NCI-H187 (cell line): ENCODE data around the gene MRLN.
"Not testable (repeated sequence)": the region's sequence is repeated elsewhere in the genome, so short reads cannot be mapped to it uniquely, and the experiment has no call there.

Source experiments
- DNase-seq, 2 experiments: peaks; one replicate each; lab custom pipeline; 2025; lab: John Stamatoyannopoulos, UW

Gene MRLN

GRCh38 chr10:59753267-59753666, at the start of gene MRLN:
Gene MRLN, minus strand, starts transcription at chr10:59753455.
- no peak for DNase-seq

- no peak for DNase-seq
These were observed 47.9 kb upstream of the MRLN start for GRCh38 chr10:59801171-59801570.

DNA sequence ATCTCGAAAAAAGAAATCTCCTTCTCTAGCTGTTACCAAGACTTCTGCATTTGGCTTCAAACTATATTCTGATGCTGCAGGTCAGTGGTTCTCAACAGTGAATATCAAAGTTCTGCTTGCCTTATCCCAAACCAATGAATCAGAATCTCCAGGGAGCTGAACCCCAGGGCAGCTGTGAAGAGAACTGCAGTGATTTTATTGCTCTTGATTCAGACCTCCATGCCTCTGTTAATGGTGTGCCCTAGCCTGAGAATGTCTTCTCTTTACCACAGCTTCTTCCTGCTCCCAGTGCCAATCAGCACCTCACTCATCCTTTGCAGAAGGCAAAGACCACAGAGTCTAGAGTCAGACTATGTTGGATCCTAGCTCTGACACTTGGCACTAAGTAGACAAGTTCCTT, 46.2 kb upstream of the MRLN start:
- no peak for DNase-seq

- DNase-seq = no peak
These were observed 40.7 kb upstream of the MRLN start for GRCh38 chr10:59793919-59794318.

DNA sequence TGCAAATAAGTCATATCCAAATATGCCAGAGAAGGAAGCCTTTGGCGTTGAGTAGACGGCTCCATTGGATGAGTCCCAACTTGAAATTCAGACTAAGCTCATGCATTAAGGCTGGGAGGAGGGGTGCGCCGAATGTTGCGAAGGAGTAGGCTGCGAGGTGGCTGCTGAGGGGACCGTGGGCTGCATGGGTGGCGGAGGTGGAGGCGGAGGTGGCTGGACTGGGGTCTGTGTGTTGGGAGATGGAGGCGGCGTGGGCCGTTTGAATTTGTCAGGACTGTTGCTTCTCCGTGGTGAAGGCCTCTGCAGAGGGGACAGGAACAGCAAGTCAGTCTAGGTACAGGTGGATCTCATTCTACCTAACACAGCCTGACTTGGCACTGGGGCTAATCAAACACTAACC, 39.6 kb upstream of the MRLN start:
- no peak for DNase-seq

DNA sequence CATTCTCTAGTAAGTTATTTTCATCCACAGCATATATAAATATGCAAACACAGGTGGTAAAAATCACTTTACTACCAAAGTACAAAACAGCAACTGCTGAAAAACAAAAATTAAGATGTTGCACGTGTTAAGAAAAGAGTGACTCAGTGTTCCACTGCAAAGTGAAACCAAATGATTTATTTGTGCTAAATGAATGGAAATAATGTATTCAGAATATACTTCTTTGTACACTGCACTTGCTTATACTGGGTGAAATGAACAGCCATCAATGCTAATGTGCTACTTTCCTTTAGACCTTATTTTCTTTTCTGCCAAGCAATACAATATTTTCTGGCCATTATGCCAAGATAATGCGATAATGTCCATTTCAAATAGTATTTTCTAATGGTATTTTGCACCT, 38.3 kb upstream of the MRLN start:
- DNase-seq = no peak

DNA sequence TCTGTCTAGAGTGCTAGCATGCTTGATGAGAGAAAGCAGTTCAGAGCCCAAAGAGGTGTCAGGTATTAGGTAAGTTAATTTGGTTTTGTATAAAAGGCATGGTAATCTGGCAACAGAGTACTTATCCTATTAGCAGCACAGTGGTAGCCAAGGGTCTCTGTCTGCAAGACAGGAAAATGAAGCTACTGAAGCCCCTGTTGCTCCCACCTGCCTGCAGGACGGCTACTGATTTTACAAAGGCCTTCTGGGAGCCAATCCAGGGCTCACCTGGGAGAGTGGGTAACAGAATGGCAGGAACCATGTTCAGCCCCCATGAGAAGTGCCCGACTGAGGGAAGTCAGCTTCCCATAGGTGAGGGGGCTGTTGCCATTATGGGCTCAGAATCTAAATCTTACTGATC, 36.8 kb upstream of the MRLN start:
- DNase-seq = not testable (repeated sequence)

DNA sequence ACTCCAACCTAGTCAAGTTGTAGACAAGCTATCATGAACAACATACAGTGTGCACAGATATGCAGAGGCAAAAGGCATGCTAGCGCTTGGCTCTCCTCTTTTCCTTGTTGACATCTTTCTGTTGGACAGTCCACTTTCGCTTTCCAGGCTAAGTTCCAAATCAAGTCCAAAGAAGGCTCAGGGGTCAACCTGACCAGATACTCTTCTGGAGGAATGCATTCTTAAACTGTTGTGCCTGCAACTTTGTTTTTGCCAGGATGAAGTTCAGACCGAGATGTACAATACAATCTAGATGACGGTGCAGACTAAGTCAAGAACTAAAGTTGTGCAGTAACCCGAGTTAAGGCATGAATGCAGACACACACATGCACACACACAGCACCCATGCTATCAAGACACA, 35.7 kb upstream of the MRLN start:
- not testable (repeated sequence) for DNase-seq

GRCh38 chr10:59787032-59787431, 33.8 kb upstream of the MRLN start:
- not testable (repeated sequence) for DNase-seq

DNA sequence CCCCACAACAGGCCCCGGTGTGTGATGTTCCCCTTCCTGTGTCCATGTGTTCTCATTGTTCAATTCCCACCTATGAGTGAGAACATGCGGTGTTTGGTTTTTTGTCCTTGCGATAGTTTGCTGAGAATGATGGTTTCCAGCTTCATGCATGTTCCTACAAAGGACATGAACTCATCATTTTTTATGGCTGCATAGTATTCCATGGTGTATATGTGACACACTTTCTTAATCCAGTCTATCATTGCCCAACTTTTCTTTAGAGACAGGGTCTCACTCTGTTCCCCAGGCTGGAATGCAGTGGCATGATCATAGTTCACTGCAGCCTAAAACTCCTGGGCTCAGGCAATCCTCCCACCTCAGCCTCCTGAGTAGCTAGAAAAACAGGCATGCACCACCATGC, 32.2 kb upstream of the MRLN start:
- DNase-seq = not testable (repeated sequence)

GRCh38 chr10:59781511-59781910, 28.3 kb upstream of the MRLN start:
- DNase-seq = no peak

DNA sequence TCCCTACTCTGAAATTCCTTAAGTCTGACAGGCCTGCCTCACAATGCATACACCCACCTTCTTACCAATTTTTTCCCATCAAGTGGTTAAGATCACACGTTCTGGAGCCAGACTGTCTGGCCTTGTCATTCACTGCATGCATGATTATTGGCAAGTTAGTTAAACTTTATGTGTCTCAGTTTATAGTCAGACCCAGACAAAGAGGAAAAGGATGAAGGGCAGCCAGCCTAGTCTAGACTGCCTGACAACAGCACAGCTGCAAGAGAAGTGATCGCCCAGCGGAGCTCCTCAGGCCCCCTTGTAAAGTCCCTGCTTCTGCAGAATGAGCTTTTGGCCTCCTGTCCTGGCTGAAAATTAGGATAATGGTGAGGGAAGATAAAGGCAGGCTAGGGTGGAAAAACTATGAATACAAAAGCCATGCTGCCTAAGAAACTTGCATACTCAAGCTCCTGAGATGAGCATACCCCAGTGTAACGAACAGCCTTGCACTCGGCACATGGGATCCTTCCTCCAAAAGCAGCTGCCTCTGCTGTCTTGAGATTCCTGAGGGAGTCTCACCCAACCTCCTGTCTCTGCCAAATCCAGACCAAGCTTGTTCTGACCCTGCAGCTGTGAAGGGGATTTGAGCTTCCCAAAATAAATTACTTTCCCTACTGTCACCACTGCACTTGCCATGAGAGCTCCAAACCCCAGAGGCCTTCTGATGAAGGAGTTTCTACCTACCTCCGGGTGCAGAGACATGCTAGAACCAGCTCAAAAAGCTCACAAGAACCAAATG, 26.7 kb upstream of the MRLN start:
- DNase-seq = no peak

- DNase-seq = no peak
These were observed 21.2 kb upstream of the MRLN start for GRCh38 chr10:59774451-59774850.

DNA sequence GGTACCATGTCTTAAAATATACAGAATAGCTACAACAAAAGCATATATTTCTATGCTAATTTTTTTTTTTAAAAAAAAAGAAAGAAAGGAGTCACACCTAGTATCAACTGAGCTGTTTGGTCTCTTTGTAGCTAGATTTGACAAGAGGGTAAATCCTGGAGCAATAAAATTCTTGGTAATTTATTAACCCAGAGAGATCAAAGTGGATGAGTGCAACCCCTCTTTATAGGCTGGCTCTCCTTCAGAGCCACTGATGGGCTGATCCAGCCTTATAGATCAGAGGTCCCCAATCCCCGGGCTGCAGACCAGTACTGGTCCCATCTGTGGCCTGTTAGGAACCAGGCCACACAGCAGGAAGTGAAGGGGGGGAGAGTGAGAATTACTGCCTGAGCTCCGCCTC, 19.8 kb upstream of the MRLN start:
- DNase-seq = no peak

DNA sequence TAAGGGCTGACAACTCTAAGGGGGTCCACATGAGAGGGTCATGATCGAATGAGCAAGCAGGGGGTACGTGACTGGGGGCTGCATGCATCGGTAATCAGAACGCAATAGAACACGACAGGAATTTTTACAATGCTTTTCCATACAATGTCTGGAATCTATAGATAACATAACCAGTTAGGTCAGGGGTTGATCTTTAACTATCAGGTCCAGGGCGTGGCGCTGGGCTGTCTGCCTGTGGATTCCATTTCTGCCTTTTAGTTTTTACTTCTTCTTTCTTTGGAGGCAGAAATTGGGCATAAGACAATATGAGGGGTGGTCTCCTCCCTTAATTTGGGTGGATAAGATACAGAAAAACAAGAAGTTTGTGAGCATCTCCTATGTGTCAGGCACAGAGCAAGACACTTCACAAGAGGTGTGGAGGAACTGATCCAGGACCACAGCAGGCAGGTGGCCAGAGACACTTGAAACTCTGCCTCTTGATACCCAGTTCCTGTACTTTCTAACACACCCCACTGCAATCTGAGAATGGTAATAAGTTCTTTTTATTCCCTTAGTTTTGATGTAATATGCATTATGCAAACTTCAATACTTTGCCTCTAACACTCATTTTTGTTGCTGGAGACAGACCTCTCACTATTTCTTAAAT, 18.0 kb upstream of the MRLN start:
- DNase-seq = no peak

DNA sequence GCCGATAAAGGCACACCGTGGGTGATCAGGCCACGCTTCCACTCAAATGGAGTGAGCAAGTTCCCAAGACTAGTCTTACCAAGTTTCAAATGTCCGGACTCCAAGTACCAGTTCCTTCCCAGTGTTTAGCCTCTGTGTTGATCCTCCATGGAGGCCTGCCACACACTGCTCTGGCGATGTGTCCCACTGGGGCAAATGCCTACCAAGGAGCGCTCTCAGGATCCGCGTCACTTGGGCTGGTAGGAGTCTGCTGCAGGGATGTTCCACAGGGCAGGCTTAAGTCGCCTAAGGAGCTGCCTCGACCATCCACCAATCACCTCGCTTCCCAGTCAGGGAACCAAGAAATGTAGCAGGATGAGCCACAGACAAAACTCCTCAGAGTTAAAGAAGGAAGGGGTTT, 17.4 kb upstream of the MRLN start:
- no peak for DNase-seq

GRCh38 chr10:59762505-59762904, 9.2 kb upstream of the MRLN start:
- DNase-seq = no peak

- DNase-seq = no peak
These were observed 4.7 kb upstream of the MRLN start for GRCh38 chr10:59757966-59758365.

GRCh38 chr10:59754951-59755350, 1.7 kb upstream of the MRLN start:
- DNase-seq = no peak

GRCh38 chr10:59752278-59752940, 846 bp downstream of the MRLN start:
- DNase-seq = no peak

DNA sequence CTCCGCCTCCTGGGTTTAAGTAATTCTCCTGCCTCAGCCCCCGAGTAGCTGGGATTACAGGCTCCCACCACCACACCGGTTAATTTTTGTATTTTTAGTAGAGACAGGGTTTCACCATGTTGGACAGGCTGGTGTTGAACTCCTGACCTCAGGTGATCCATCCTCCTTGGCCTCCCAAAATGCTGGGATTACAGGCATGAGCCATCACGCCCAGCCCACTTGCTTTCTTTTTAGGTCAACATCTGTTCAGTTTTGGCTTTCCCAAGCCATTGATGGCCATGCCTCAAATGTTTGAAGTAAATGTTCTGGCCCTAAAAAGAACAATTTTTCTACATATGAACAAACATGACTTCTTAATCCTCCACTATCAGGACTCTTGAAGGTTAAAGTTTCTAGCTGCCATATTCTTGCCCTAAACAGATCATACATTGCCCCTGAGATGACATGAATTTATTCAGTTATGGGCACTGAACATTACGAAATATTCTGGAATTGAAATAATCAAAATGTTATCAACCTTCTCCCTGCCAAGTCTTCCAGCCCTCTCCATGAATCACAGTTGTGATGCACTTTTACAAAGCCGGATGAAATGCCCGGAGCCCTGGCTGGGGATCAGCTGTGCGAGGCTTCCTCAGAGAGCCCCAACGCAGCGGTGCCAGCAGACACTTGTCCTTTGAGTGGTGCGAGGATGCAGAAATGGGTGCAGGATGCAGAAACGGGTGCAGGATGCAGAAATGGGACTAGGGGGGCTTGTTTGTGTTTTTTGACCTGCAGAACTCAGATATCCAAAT, 2.9 kb downstream of the MRLN start:
- DNase-seq = no peak

GRCh38 chr10:59748834-59749233, 4.4 kb downstream of the MRLN start:
- DNase-seq = no peak
